Measurements from ENCODE around the gene LDB2. TPM values are rescaled to one million over a fixed set of nuclear protein-coding genes. Genes with fewer than 3 reads are reported as not detected.

LDB2 gene
- total and polyA plus RNA-seq, 2 experiments from 2014 or later, result 48.6 to 80.1 TPM

- peaks cover 16% of the 10 kb centered on the region for H3K36me3 Mint-ChIP-seq (ENCODE audit: low read depth)
- Histone ChIP-seq H3K4me1 (ENCODE audit: insufficient read depth) (peaks cover 18% of the 10 kb centered on the region), H3K4me2 (0 out of 2 replicates have a peak overlapping the region, but pooled peaks have one; percentile 5), H3K27ac (ENCODE audit: low read depth) (no peak overlapping the region), H3K27me3 (ENCODE audit: insufficient read depth) (no peaks in the 10 kb centered on the region), H3F3A (replicated peaks; ENCODE audit: low read depth) (no peaks in the 10 kb centered on the region), H4K20me1 (replicated peaks; ENCODE audit: insufficient read depth) (no peaks in the 10 kb centered on the region), H3K79me2 (replicated peaks; ENCODE audit: insufficient read depth) (peaks cover 15% of the 10 kb centered on the region), H3K9me2 (ENCODE audit: insufficient read depth) (no peaks in the 10 kb centered on the region), H3K36me3 (ENCODE audit: insufficient read depth) (no peaks in the 10 kb centered on the region; the same call in 1 of the 2 replicates), H3K4me3 (no peak overlapping the region), H2AFZ (no peak overlapping the region)
- H3K9me3 Mint-ChIP-seq, result peaks cover 27% of the 10 kb centered on the region
- no peak for DNase-seq (ENCODE audit: low spot score)
- H3K4me1 Mint-ChIP-seq, result peaks cover 23% of the 10 kb centered on the region
- ATAC-seq, result no peak
- no peak overlapping the region for H3K4me3 Mint-ChIP-seq
- H3K27me3 Mint-ChIP-seq (ENCODE audit: insufficient read depth, low read depth, poor library complexity), result no peaks in the 10 kb centered on the region
- 0 out of 2 replicates have a peak overlapping the region, but pooled peaks have one; percentile 5 for H3K27ac Mint-ChIP-seq
- TF ChIP-seq ZNF114 (CRISPR knock-in tag; IDR thresholded peaks at IDR 0.05) (no peak), JUNB (IDR thresholded peaks at IDR 0.05; ENCODE audit: unreplicated experiment) (no peak), STAT1 (IDR thresholded peaks at IDR 0.05; ENCODE audit: unreplicated experiment) (no peak), CTCF (conservative IDR thresholded peaks at IDR 0.05; ENCODE audit: low read depth in 2 of 2) (no peak), ZNF331 (CRISPR knock-in tag; IDR thresholded peaks at IDR 0.05; ENCODE audit: low read depth) (no peak), EZH2phosphoT487 (IDR thresholded peaks at IDR 0.05; ENCODE audit: unreplicated experiment) (no peak), POLR2AphosphoS5 (IDR thresholded peaks at IDR 0.05; ENCODE audit: low read depth) (no peak), EZH2 (IDR thresholded peaks at IDR 0.05; ENCODE audit: low read depth, unreplicated experiment) (no peak), REST (IDR thresholded peaks at IDR 0.05; ENCODE audit: unreplicated experiment) (no peak), NANOG (IDR thresholded peaks at IDR 0.05; ENCODE audit: borderline replicate concordance) (no peak), ZNF462 (CRISPR knock-in tag; IDR thresholded peaks at IDR 0.05) (no peak), ETS1 (IDR thresholded peaks at IDR 0.05) (no peak), CREB1 (CRISPR knock-in tag; IDR thresholded peaks at IDR 0.05; ENCODE audit: low read depth) (no peak)
Observed at GRCh38 chr4:16636304-16636703, 262.1 kb downstream of the LDB2 start.
